ENCODE measurements around the gene ATAD1.

ATAD1 gene

DNA sequence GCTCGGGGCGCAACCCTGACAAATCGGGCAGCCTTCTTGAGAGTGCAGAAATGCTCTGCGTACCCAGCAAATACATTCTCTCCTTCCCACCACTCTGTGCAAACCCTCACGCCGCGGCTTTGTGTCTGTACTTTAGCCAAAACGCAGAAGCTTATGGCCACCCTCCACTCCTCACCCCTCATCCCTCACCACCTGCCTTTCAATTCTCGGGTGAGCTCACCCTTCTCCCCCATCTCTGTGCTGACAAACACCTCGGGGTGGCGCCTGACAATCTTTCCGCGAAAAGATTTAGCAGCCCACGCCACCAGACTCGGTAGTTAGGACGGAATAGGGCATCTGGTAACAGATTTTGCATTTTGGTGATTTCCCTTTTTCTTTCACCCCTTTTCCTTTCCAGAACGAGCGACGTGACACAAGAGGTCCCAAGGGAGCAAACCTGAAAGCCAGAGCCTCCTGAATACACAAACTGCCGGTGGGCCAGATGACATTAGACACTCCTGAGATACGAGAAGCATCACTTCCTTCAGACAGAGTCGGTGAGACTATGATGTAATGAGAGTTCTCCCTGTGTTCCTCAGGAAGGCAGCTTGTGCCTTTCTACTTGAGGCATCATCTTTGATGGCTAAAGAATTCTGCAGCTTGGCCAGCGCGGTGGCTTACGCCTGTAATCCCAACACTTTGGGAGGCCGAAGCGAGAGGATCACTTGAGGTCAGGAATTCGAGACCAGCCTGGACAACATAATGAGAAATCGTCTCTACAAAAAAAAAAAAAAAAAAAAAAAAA lies 671 bp upstream of the ATAD1 start:
- Histone ChIP-seq H3K4me1 (ENCODE audit: control insufficient read depth, low read length) (peaks cover 28% of the 10 kb centered on the region), H3F3A (ENCODE audit: control insufficient read depth, insufficient read depth) (no peaks in the 10 kb centered on the region), H3K27ac (ENCODE audit: low read depth, low read length) (peak overlapping the region; percentile 80), H3K4me2 (ENCODE audit: low read length) (peak overlapping the region; percentile 94), H3K4me3 (ENCODE audit: low read length) (peak overlapping the region; percentile 84), H4K20me1 (ENCODE audit: control insufficient read depth, insufficient read depth, low read depth, low read length) (no peaks in the 10 kb centered on the region), H3K9me3 (ENCODE audit: control insufficient read depth, insufficient read depth, low read length) (no peaks in the 10 kb centered on the region), H3K27me3 (ENCODE audit: control insufficient read depth, low read length) (no peaks in the 10 kb centered on the region), H3K36me3 (ENCODE audit: control insufficient read depth, low read length) (peaks cover 28% of the 10 kb centered on the region), H3K9me2 (replicated peaks; ENCODE audit: control insufficient read depth, low read length) (no peaks in the 10 kb centered on the region), H3K79me2 (ENCODE audit: control insufficient read depth, low read length) (peaks cover 43% of the 10 kb centered on the region)
- TF ChIP-seq CTCF (IDR thresholded peaks at IDR 0.05; ENCODE audit: low read depth, low read length, poor library complexity, severe bottlenecking) = peak; percentile 50
- TF ChIP-seq EZH2phosphoT487 (IDR thresholded peaks at IDR 0.05; ENCODE audit: borderline replicate concordance, low read length) = no peak

DNA sequence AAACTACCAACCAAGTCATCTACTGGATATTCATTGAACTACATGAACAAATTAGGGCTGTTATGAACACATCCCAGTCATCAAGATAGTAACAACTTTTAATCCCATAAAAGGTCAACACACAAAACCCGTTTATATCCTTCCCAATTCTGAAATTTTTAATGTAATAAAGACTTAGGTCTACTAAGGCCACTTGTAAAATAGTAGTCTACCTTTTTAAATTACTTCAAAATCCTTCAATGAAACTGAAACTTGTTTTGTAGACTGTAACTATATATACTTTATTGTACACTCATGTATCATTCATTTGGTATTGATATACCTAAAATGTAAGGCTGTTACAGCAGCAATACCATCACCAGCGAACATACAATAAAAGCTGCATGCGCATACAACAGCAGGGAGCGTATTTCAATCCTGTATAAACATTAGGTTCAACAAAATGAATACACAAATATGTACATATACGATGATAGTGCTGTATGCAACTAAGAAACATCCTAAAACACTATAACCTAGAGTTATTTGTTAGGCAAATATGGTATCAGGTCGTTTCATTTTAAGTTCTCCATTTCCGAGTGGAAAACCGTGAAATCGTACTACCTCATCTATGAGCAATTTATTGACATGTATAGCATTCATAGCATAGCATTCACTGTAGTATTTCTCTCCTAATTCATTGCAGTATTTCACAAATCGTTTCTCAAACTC lies 973 bp downstream of the ATAD1 start:
- H3K27ac ChIP-seq (ENCODE audit: low read depth, low read length) = peak overlapping the region; percentile 80
- H3K9me3 ChIP-seq (ENCODE audit: control insufficient read depth, insufficient read depth, low read length) = no peaks in the 10 kb centered on the region
- TF ChIP-seq CTCF (IDR thresholded peaks at IDR 0.05; ENCODE audit: low read depth, low read length, poor library complexity, severe bottlenecking) = no peak
- no peak for TF ChIP-seq EZH2phosphoT487 (IDR thresholded peaks at IDR 0.05; ENCODE audit: borderline replicate concordance, low read length)
- H3K36me3 ChIP-seq (ENCODE audit: control insufficient read depth, low read length) = peaks cover 43% of the 10 kb centered on the region
- peak overlapping the region; percentile 94 for H3K4me2 ChIP-seq (ENCODE audit: low read length)
- H4K20me1 ChIP-seq (ENCODE audit: control insufficient read depth, insufficient read depth, low read depth, low read length) = no peaks in the 10 kb centered on the region
- peaks cover 28% of the 10 kb centered on the region for H3K4me1 ChIP-seq (ENCODE audit: control insufficient read depth, low read length)
- H3K79me2 ChIP-seq (ENCODE audit: control insufficient read depth, low read length) = peaks cover 58% of the 10 kb centered on the region
- no peaks in the 10 kb centered on the region for H3K9me2 ChIP-seq (replicated peaks; ENCODE audit: control insufficient read depth, low read length)
- no peaks in the 10 kb centered on the region for H3F3A ChIP-seq (ENCODE audit: control insufficient read depth, insufficient read depth)
- H3K27me3 ChIP-seq (ENCODE audit: control insufficient read depth, low read length) = no peaks in the 10 kb centered on the region
- peak overlapping the region; percentile 84 for H3K4me3 ChIP-seq (ENCODE audit: low read length)

DNA sequence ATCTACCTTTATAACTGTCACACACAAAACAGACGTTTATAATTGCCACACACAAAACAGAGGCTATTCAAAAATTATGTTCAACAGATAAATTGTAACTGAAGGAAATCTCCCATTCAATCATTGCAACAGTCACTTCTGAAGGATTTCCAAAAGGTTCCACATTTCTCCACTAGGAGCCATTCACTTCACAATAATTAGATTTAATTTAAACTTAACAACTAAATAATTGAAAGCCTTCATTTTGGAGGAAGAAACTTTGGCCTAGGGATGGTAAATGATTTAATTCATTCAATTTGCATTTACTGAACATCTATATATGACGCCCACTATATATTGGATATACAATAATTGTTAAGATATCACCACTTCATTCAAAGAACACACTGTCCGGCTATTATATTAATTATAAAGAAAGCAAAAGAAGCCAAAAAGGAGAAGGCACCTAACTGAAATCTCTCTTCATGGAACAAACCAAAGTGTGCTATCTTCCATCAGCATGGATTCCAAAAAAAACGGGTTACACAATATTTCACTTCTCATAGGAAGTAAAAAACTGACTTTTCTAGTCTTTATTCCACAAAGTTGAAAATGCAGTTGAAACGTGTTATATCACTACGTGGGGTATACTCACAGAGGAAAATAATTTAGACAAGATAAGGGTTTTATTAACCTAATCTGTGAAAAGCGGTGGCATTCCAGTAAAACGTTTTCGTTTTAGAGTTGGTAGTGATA lies 1.7 kb downstream of the ATAD1 start:
- H3K4me2 ChIP-seq (ENCODE audit: low read length) = peak overlapping the region; percentile 94
- TF ChIP-seq EZH2phosphoT487 (IDR thresholded peaks at IDR 0.05; ENCODE audit: borderline replicate concordance, low read length) (no peak), CTCF (IDR thresholded peaks at IDR 0.05; ENCODE audit: low read depth, low read length, poor library complexity, severe bottlenecking) (no peak)
- H4K20me1 ChIP-seq (ENCODE audit: control insufficient read depth, insufficient read depth, low read depth, low read length) = no peaks in the 10 kb centered on the region
- peaks cover 28% of the 10 kb centered on the region for H3K4me1 ChIP-seq (ENCODE audit: control insufficient read depth, low read length)
- H3K27ac ChIP-seq (ENCODE audit: low read depth, low read length) = no peak overlapping the region
- H3K27me3 ChIP-seq (ENCODE audit: control insufficient read depth, low read length) = no peaks in the 10 kb centered on the region
- H3K9me3 ChIP-seq (ENCODE audit: control insufficient read depth, insufficient read depth, low read length) = no peaks in the 10 kb centered on the region
- no peaks in the 10 kb centered on the region for H3F3A ChIP-seq (ENCODE audit: control insufficient read depth, insufficient read depth)
- H3K79me2 ChIP-seq (ENCODE audit: control insufficient read depth, low read length) = peaks cover 65% of the 10 kb centered on the region
- H3K4me3 ChIP-seq (ENCODE audit: low read length) = peak overlapping the region; percentile 84
- peaks cover 50% of the 10 kb centered on the region for H3K36me3 ChIP-seq (ENCODE audit: control insufficient read depth, low read length)
- no peaks in the 10 kb centered on the region for H3K9me2 ChIP-seq (replicated peaks; ENCODE audit: control insufficient read depth, low read length)
